WTC11 (cell line): ENCODE data around the gene SP140L.

Source experiments
- ATF3 ChIP-seq: sonication (generic); formaldehyde crosslinking; conservative IDR thresholded peaks from 2 replicates; pipeline ENCODE4 v1.8.1; 2022; ENCODE audit warnings: mild to moderate bottlenecking, missing genetic modification reagents
- CTCF ChIP-seq: fragments of 200-600 bp; IDR thresholded peaks from 2 replicates; pipeline ENCODE4 v1.8.0; 2022; ENCODE audit warnings: antibody characterized with exemption
- ESRRA ChIP-seq: sonication (generic); formaldehyde crosslinking; IDR thresholded peaks from 2 replicates; pipeline ENCODE4 v1.8.1; 2022; ENCODE audit warnings: mild to moderate bottlenecking, missing genetic modification reagents, borderline replicate concordance
- FOXK1 ChIP-seq: sonication (generic); formaldehyde crosslinking; IDR thresholded peaks from 2 replicates; pipeline ENCODE4 v1.8.0; 2022; ENCODE audit warnings: mild to moderate bottlenecking, moderate library complexity, missing genetic modification reagents
- JUN ChIP-seq: sonication (generic); formaldehyde crosslinking; IDR thresholded peaks from 2 replicates; pipeline ENCODE4 v1.8.0; 2023; ENCODE audit warnings: mild to moderate bottlenecking, missing genetic modification reagents
- NFE2L1 ChIP-seq: sonication (generic); formaldehyde crosslinking; IDR thresholded peaks from 2 replicates; pipeline ENCODE4 v1.8.1; 2023; ENCODE audit warnings: missing genetic modification reagents
- ZNF532 ChIP-seq: fragments of 250-450 bp; sonication (Bioruptor Pico); IDR thresholded peaks from 2 replicates; pipeline ENCODE4 v1.9.0; 2021; ENCODE audit warnings: mild to moderate bottlenecking, borderline replicate concordance
- TF ChIP-seq, protein P1 (sequence below): fragments of 250-450 bp; sonication (Bioruptor Pico); IDR thresholded peaks from 2 replicates; pipeline ENCODE4 v2.1.2; 2022; ENCODE audit warnings: mild to moderate bottlenecking, moderate library complexity
- TF ChIP-seq, protein P2 (sequence below): sonication (generic); formaldehyde crosslinking; IDR thresholded peaks from 2 replicates; pipeline ENCODE4 v1.8.0; 2022; ENCODE audit warnings: missing genetic modification reagents
- TF ChIP-seq, protein P3 (sequence below): sonication (generic); formaldehyde crosslinking; IDR thresholded peaks from 2 replicates; pipeline ENCODE4 v1.8.0; 2022; ENCODE audit warnings: mild to moderate bottlenecking, missing genetic modification reagents
- TF ChIP-seq, protein P4 (sequence below): sonication (generic); formaldehyde crosslinking; IDR thresholded peaks from 2 replicates; pipeline ENCODE4 v1.8.1; 2023; ENCODE audit warnings: mild to moderate bottlenecking, missing genetic modification reagents, moderate library complexity
- TF ChIP-seq, protein P5 (sequence below): sonication (generic); formaldehyde crosslinking; IDR thresholded peaks from 2 replicates; pipeline ENCODE4 v1.8.1; 2022; ENCODE audit warnings: low read depth, mild to moderate bottlenecking, moderate library complexity, missing genetic modification reagents, borderline replicate concordance
- TF ChIP-seq, protein P6 (sequence below): sonication (generic); formaldehyde crosslinking; IDR thresholded peaks from 2 replicates; pipeline ENCODE4 v1.8.1; 2022; ENCODE audit warnings: mild to moderate bottlenecking, missing genetic modification reagents, moderate library complexity, borderline replicate concordance

GRCh38 chr2:230418341-230419016, 91.5 kb downstream of the SP140L start:
- TF ChIP-seq, protein P1, sequence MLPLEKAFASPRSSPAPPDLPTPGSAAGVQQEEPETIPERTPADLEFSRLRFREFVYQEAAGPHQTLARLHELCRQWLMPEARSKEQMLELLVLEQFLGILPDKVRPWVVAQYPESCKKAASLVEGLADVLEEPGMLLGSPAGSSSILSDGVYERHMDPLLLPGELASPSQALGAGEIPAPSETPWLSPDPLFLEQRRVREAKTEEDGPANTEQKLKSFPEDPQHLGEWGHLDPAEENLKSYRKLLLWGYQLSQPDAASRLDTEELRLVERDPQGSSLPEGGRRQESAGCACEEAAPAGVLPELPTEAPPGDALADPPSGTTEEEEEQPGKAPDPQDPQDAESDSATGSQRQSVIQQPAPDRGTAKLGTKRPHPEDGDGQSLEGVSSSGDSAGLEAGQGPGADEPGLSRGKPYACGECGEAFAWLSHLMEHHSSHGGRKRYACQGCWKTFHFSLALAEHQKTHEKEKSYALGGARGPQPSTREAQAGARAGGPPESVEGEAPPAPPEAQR (CRISPR knock-in tag): no peak
- TF ChIP-seq CTCF (no peak), ZNF532 (no peak), ATF3 (CRISPR knock-in tag) (no peak), ESRRA (CRISPR knock-in tag) (no peak), JUN (CRISPR knock-in tag) (no peak), FOXK1 (CRISPR knock-in tag) (no peak), NFE2L1 (CRISPR knock-in tag) (no peak)
- TF ChIP-seq, protein P2, sequence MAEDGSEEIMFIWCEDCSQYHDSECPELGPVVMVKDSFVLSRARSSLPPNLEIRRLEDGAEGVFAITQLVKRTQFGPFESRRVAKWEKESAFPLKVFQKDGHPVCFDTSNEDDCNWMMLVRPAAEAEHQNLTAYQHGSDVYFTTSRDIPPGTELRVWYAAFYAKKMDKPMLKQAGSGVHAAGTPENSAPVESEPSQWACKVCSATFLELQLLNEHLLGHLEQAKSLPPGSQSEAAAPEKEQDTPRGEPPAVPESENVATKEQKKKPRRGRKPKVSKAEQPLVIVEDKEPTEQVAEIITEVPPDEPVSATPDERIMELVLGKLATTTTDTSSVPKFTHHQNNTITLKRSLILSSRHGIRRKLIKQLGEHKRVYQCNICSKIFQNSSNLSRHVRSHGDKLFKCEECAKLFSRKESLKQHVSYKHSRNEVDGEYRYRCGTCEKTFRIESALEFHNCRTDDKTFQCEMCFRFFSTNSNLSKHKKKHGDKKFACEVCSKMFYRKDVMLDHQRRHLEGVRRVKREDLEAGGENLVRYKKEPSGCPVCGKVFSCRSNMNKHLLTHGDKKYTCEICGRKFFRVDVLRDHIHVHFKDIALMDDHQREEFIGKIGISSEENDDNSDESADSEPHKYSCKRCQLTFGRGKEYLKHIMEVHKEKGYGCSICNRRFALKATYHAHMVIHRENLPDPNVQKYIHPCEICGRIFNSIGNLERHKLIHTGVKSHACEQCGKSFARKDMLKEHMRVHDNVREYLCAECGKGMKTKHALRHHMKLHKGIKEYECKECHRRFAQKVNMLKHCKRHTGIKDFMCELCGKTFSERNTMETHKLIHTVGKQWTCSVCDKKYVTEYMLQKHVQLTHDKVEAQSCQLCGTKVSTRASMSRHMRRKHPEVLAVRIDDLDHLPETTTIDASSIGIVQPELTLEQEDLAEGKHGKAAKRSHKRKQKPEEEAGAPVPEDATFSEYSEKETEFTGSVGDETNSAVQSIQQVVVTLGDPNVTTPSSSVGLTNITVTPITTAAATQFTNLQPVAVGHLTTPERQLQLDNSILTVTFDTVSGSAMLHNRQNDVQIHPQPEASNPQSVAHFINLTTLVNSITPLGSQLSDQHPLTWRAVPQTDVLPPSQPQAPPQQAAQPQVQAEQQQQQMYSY (CRISPR knock-in tag): no peak
- TF ChIP-seq, protein P3, sequence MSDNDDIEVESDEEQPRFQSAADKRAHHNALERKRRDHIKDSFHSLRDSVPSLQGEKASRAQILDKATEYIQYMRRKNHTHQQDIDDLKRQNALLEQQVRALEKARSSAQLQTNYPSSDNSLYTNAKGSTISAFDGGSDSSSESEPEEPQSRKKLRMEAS (CRISPR knock-in tag): no peak
- TF ChIP-seq, protein P4, sequence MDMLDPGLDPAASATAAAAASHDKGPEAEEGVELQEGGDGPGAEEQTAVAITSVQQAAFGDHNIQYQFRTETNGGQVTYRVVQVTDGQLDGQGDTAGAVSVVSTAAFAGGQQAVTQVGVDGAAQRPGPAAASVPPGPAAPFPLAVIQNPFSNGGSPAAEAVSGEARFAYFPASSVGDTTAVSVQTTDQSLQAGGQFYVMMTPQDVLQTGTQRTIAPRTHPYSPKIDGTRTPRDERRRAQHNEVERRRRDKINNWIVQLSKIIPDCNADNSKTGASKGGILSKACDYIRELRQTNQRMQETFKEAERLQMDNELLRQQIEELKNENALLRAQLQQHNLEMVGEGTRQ (CRISPR knock-in tag): no peak
- TF ChIP-seq, protein P5, sequence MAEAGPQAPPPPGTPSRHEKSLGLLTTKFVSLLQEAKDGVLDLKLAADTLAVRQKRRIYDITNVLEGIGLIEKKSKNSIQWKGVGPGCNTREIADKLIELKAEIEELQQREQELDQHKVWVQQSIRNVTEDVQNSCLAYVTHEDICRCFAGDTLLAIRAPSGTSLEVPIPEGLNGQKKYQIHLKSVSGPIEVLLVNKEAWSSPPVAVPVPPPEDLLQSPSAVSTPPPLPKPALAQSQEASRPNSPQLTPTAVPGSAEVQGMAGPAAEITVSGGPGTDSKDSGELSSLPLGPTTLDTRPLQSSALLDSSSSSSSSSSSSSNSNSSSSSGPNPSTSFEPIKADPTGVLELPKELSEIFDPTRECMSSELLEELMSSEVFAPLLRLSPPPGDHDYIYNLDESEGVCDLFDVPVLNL (CRISPR knock-in tag): no peak
- TF ChIP-seq, protein P6, sequence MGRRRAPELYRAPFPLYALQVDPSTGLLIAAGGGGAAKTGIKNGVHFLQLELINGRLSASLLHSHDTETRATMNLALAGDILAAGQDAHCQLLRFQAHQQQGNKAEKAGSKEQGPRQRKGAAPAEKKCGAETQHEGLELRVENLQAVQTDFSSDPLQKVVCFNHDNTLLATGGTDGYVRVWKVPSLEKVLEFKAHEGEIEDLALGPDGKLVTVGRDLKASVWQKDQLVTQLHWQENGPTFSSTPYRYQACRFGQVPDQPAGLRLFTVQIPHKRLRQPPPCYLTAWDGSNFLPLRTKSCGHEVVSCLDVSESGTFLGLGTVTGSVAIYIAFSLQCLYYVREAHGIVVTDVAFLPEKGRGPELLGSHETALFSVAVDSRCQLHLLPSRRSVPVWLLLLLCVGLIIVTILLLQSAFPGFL (CRISPR knock-in tag): no peak
